SJCRH30 (cell line): Measurements from ENCODE around the gene PMFBP1. TPM values are rescaled to one million over a fixed set of nuclear protein-coding genes. Genes with fewer than 3 reads are reported as not detected.
"Not testable (repeated sequence)": the region's sequence is repeated elsewhere in the genome, so short reads cannot be mapped to it uniquely, and the experiment has no call there.

Experiments used
- DNase-seq, 2 experiments: peaks; one replicate each; pipeline ENCODE4 v3.0.0-alpha.2; 2015 to 2020
- H3K27ac ChIP-seq: fragments of 250-450 bp; sonication (Bioruptor Pico); 2 replicates; pipeline ENCODE4 v1.5.1; 2020; ENCODE audit warnings: mild to moderate bottlenecking, moderate library complexity
- H3K27me3 ChIP-seq: fragments of 250-450 bp; sonication (Bioruptor Pico); 2 replicates; pipeline ENCODE4 v1.5.1; 2020; ENCODE audit warnings: mild to moderate bottlenecking, moderate library complexity
- H3K36me3 ChIP-seq: fragments of 250-450 bp; sonication (Bioruptor Pico); 2 replicates; pipeline ENCODE4 v1.5.1; 2020; ENCODE audit warnings: mild to moderate bottlenecking, moderate library complexity
- H3K4me1 ChIP-seq: fragments of 250-450 bp; sonication (Bioruptor Pico); 2 replicates; pipeline ENCODE4 v1.5.1; 2020; ENCODE audit warnings: mild to moderate bottlenecking, moderate library complexity
- H3K4me3 ChIP-seq: fragments of 250-450 bp; sonication (Bioruptor Pico); 2 replicates; pipeline ENCODE4 v1.5.1; 2020; ENCODE audit warnings: mild to moderate bottlenecking, moderate library complexity
- H3K9me3 ChIP-seq: fragments of 250-450 bp; sonication (Bioruptor Pico); replicated peaks from 2 replicates; pipeline ENCODE4 v1.5.1; 2020; ENCODE audit warnings: mild to moderate bottlenecking, moderate library complexity
- total RNA-seq: library from RNA; depleted of rRNA; stranded (reverse); fragments of >200 nt; shearing (Covaris generic); gene quantifications from 2 replicates; pipeline ENCODE4 v1.2.3, GENCODE V29; 2014; rRNA removed

The PMFBP1 gene
- total RNA-seq, 1 experiment from 2014 or later: 0.34 TPM

GRCh38 chr16:72091217-72091616 is 80.7 kb downstream of the PMFBP1 start:
- DNase-seq: no peak
- Histone ChIP-seq H3K4me1 (0 out of 2 replicates have a peak, but pooled peaks cover 3% of the 10 kb centered on the region), H3K27me3 (no peaks in the 10 kb centered on the region), H3K36me3 (peaks cover 9% of the 10 kb centered on the region; the same call in 1 of the 2 replicates), H3K4me3 (no peak overlapping the region), H3K9me3 (no peaks in the 10 kb centered on the region), H3K27ac (no peak overlapping the region)

DNA sequence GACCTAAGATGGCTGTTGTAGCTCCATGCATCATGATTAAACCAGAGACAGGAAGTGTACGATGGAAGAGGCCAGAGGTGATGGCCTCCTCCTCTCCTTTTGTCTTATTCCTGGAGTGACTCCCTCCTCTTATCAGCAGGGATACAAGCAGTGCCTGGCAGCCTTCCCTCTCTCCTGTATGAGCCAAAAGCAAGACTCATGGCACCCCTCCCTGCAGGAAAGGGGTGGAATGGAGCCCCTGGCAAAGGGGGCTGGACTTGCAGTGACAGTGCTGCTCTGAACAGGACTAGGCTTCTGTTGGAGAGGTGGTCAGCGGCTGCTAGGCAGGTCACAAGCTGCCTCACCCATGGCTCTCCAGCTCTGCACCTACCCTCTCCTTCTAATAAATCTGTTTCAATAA is 87.0 kb downstream of the PMFBP1 start:
- Histone ChIP-seq H3K27me3 (no peaks in the 10 kb centered on the region), H3K27ac (no peak overlapping the region), H3K4me1 (no peaks in the 10 kb centered on the region), H3K9me3 (no peaks in the 10 kb centered on the region), H3K4me3 (no peak overlapping the region), H3K36me3 (peaks cover 16% of the 10 kb centered on the region)
- DNase-seq: no peak

DNA sequence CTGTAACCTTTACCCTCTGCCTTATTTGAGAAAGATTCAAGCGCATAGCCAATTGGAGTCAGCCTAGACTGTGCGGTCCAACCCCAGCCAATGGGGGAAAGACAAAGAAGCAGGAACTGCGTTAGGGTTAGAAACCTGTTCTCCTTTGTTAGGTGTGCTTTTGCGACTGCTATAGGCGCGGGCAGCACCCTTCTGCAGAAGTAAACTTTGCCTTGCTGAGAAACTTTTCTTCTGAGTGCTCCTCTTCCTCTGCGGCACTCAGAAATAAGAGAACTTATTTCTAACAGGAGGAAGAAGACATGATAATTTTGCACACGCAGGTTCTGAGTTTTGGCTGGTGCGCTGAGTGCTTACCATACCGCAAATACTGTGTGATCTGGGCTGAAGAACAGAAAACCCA is 87.5 kb downstream of the PMFBP1 start:
- no peaks in the 10 kb centered on the region for H3K27me3 ChIP-seq
- no peaks in the 10 kb centered on the region for H3K4me1 ChIP-seq
- H3K4me3 ChIP-seq: no peak overlapping the region
- no peak overlapping the region for H3K27ac ChIP-seq
- peaks cover 16% of the 10 kb centered on the region for H3K36me3 ChIP-seq
- no peaks in the 10 kb centered on the region for H3K9me3 ChIP-seq
- no peak for DNase-seq

GRCh38 chr16:72083778-72084404 is 88.1 kb downstream of the PMFBP1 start:
- Histone ChIP-seq H3K27me3 (no peaks in the 10 kb centered on the region), H3K4me3 (no peak overlapping the region), H3K9me3 (no peaks in the 10 kb centered on the region), H3K4me1 (no peaks in the 10 kb centered on the region), H3K27ac (no peak overlapping the region), H3K36me3 (peaks cover 16% of the 10 kb centered on the region)
- no peak for DNase-seq

GRCh38 chr16:72076991-72077706 is 94.8 kb downstream of the PMFBP1 start:
- not testable (repeated sequence) for H3K27me3 ChIP-seq, H3K27ac ChIP-seq, DNase-seq, H3K4me1 ChIP-seq, H3K9me3 ChIP-seq, H3K4me3 ChIP-seq, H3K36me3 ChIP-seq

- not testable (repeated sequence) for H3K27ac ChIP-seq, DNase-seq, H3K36me3 ChIP-seq, H3K27me3 ChIP-seq, H3K9me3 ChIP-seq, H3K4me1 ChIP-seq, H3K4me3 ChIP-seq
Measured at GRCh38 chr16:72075067-72075466, 96.9 kb downstream of the PMFBP1 start.

DNA sequence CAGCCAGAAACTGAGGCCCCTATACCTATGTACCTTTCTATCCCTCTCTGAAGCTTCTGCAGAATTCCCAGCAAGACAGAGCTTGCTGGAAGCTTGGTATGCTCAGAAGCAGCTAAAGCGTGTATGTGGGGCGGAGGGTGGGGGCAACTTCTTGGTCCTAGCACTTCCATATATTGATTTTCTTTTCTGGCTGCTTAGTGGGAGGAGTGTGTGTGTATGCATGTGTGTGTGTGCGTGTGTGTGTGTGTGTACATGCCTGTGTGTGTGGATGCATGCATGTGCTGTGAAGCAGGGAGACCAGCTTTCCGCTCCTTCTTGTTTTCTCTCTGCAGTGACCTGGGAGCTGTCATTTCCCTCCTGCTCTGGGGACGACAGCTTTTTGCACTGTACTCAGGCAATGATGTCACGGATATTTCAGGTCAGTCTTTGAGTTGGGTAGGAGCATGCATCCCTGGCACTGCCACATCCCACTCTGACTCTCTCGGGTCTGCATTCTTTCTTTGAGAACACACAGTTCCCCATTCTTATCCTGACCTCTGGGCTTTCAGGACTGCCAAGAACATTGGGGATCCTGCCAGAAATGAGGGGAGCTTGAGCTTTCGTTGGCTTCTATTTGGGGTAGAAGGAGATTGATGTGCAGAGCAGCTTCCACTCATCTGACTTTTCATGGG is 98.3 kb downstream of the PMFBP1 start:
- Histone ChIP-seq H3K36me3 (no peaks in the 10 kb centered on the region), H3K4me3 (no peak overlapping the region)
- no peak for DNase-seq

DNA sequence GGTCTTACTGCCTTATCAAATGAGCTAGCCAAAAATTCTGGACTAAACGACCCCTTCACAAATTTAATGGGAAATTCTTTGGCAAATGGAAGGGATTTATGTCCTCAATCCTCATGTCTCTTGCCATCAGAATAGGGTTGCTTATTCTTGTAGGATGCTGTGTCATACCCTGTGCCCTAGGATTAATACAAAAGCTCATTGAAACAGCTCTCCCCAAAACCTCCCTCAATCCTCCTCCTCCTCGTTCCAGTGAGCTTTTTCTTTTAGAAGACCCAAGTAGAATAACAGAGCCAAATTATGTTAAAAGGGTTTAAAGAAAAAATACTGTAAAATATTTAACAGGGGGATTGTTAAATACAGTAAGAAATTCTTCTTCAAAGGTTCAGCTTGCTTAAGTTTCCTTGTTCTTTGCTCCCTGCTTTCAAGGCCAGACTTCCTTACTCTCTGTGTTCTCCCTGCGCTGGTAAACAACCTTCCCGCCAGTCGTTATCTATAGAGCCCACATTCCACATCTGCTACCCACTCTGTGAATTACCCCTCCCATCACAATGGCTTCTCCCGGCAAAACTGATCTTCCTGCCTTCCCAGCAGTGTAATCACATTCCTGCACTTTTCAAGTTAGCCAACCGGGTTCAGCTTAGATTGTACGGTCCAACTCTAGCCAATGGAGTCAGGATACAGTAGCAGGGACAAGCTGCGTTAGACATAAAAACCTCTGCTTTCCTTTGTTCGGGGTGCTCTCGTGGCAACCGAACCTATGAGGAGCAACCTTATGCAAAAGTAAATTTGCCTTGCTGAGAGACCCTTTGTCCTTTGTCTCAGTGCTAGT is 99.2 kb downstream of the PMFBP1 start:
- DNase-seq: no peak
- no peak overlapping the region for H3K4me3 ChIP-seq
- no peaks in the 10 kb centered on the region for H3K4me1 ChIP-seq
- no peaks in the 10 kb centered on the region for H3K9me3 ChIP-seq
- H3K36me3 ChIP-seq: no peaks in the 10 kb centered on the region
- H3K27ac ChIP-seq: no peak overlapping the region
- no peaks in the 10 kb centered on the region for H3K27me3 ChIP-seq

More for the DNA sequence above, 98.3 kb downstream of the PMFBP1 start:
- no peaks in the 10 kb centered on the region for H3K9me3 ChIP-seq
- H3K27ac ChIP-seq: no peak overlapping the region
- H3K4me1 ChIP-seq: no peaks in the 10 kb centered on the region
- H3K27me3 ChIP-seq: no peaks in the 10 kb centered on the region

Other genes starting within 250 kb of the PMFBP1 start
- not detected in 2 replicates for gene PKD1L3, start 171.8 kb downstream of the PMFBP1 start, total RNA-seq
- 6.0 and 8.2 TPM in 2 replicates for gene DHODH, start 163.4 kb downstream of the PMFBP1 start, total RNA-seq
- not detected in 2 replicates for gene HP, start 117.7 kb downstream of the PMFBP1 start, total RNA-seq
- not detected in 2 replicates for gene HPR, start 108.9 kb downstream of the PMFBP1 start, total RNA-seq
- 12.7 and 13.1 TPM in 2 replicates for gene TXNL4B, start 78.5 kb downstream of the PMFBP1 start, total RNA-seq
- 24.7 and 27.4 TPM in 2 replicates for gene DHX38, start 78.3 kb downstream of the PMFBP1 start, total RNA-seq